Activated CD4-positive, CD25-positive, alpha-beta regulatory T cell treated with anti-CD3 and anti-CD28 coated beads, Interleukin-2, amount 50 U/mL, for 72 hours (primary cell): ENCODE measurements around the gene ELK4.

Experiments
- DNase-seq: peaks from one replicate; pipeline ENCODE4 v3.0.0; 2021

ELK4 gene, protein sequence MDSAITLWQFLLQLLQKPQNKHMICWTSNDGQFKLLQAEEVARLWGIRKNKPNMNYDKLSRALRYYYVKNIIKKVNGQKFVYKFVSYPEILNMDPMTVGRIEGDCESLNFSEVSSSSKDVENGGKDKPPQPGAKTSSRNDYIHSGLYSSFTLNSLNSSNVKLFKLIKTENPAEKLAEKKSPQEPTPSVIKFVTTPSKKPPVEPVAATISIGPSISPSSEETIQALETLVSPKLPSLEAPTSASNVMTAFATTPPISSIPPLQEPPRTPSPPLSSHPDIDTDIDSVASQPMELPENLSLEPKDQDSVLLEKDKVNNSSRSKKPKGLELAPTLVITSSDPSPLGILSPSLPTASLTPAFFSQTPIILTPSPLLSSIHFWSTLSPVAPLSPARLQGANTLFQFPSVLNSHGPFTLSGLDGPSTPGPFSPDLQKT

DNA sequence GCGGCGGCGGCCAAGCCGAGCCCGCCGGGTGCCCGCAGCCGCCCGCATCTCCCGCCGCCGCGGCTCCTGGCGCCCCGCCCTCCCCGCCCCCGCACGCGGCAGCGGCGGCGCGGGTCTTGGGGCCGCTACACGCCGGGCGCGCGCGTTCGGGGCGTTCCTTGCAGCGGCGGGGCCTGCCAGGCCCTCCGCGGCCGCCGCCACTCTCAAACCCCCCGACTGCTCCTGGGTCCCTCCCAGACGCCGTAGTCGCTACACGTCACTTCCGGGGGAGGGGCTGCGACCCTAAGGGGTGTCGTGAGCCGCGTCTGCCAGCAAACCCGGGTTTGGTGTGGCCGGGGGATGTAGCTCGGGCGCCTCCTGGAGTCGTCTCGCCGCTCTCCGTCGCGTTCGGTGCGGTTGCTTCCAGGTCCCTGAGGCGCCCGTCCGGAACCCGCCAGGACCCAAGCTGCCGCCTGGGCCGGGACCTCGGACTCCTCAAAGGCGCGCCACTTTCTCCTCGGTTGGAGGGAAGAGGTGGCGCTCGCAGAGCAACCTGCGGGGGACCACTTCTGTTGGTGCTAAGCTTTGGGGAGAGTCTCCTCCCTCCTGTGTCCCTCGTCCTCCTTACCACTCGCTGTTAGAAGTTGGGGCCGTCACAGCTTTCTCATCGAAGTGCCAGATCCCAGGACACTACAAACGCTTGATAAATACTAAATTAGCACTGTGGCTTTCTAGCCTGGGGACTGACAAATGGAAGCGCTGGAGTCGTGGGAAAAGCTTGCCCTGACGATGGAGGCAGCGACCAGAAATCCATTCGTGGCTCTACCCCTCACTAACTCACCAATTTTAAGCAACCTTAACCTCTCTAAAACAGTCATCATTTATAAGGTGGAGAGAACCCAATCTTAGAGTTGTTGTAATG is at the start of gene ELK4:
Gene ELK4 (minus strand): TSS at position 244 of the 901 bp plus-strand sequence. CDS start 8,129 bp downstream, outside the sequence.
- DNase-seq, result peak; percentile 98

DNA sequence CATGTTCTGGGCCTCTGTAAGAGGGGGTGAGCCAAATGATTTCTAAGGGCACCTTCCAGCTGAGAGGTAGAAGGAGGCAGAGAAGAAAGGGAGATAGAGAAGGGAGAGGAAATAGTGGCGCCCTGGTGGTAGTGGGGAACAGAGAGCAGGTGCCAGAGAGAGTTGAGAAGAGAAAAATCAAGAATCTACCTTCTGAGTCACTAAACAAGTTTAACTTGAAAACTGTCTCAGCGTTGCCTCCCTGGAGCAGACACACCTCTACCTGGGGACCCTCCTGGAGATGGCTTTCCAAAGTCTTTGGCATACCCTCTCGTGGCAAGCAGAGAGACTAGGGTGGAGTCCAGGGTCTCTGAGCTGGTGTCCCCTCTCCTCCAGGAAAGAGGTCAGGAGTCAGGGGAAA is 49.6 kb upstream of the ELK4 start:
- DNase-seq, result no peak

DNA sequence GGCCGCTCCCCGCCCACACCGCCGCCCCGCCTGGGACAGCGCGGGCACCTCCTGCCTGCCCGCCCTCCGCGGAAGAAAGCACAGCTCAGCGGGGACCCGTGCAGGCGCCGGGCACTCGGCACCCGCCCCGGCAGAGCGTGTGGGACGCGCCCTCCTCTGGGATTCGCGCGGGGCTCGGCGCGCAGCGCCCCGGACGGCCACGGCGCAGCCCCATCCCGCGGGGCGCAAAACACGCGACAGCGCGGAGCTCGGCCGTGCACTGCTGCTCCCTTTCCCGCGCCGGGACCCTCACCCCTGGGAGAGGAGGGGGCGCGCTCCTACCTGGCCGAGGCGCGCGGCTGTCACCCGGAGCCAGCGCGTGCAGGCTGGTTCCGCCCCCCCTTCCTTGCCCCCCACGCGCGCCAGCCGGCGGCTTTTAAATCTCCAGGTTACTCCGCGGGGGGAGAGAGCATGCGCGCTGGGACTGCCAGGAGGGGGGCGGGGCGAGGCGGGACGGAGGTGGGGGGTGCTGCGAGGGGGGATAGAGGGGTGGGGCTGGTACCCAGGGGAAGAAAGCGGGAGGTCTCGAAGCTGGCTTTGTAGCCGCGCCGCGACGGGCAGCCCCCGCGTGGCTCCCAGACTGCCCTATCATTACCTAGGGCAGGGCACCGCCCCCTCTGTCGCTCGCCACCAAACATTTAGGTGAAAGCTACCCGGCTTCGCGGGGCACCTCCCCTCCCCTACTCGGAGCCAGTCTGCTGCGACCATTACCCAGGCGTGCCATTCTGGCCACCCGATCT is 48.5 kb upstream of the ELK4 start, which contains the start of gene SLC45A3:
Gene SLC45A3 (minus strand): TSS at position 437 of the 779 bp plus-strand sequence. CDS start 15,853 bp downstream, outside the sequence.
- DNase-seq, result no peak

DNA sequence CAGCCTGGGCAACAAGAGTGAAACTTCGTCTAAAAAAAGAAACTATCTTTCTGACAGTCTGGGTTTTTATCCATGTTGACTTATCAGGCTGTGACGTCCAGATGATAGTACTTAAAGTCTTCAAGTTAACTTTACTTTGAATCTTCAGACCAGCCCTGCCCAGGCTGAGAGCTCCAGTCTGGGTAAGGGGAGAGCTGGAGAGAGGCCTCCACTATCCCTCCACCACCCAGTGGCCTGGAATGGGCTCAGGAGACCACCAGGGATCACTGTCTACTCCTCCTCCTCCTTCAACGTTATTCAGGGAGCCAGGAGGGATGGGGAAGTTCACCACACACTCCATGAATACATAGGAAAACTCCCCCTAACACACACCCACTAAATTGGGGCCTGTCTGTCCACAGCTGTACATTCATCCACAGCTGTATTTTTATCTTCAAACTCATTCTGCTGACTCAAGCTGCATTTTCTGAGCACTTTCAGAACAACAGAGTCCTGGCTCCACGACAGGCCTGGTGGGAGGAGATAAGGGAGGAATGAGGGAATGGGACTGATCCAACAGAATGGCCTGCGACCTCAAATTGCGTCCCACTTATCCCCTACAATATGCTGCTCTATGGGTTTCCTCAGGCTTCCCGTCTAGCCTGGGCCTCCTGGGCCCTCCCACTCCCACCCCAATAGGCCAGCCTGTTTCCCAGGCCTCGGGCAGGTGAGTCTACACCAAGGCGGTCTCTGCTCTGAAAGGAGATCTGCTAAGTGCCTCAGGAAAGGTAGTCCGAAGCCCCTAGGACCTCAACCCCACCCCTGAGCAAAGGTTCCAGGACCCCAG is 46.7 kb upstream of the ELK4 start:
- no peak for DNase-seq

DNA sequence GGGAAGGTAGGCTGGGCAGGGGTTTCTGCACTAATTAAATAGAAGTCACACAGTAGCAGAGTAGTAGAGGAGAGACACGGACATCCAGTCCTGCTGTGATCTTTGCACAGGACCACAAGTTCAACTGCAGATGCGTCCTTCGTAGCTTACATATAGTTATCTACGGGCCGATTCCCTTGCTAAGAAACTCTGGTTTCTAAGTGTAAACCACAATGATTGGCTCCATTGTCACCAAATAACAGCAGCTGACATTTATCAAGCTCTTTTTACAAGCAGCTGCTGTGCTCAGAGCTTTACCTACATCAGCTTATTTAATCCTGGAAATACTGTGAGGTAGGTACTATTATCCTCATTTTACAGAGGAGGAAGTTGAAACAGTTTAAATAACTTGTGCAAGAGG is 45.4 kb upstream of the ELK4 start:
- no peak for DNase-seq

DNA sequence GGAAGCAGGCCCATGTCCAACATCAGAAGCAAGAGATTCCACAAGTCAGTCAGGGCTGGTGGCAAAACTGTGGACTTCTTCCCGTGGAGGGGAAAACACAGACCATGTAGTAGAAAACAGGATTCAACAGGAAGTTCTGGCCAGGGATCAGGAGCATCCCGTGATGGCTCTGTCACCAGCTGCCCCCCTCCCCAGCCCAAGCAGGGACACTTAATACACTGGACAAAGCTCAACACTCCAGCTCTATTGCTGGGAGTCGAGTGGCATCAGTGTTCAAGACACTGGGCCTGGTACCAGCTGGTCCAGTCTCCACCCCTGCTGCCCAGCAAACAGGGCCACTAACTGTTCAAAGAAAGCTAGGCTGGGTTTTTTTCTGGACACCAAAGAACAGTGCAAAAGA is 44.8 kb upstream of the ELK4 start:
- DNase-seq, result no peak

DNA sequence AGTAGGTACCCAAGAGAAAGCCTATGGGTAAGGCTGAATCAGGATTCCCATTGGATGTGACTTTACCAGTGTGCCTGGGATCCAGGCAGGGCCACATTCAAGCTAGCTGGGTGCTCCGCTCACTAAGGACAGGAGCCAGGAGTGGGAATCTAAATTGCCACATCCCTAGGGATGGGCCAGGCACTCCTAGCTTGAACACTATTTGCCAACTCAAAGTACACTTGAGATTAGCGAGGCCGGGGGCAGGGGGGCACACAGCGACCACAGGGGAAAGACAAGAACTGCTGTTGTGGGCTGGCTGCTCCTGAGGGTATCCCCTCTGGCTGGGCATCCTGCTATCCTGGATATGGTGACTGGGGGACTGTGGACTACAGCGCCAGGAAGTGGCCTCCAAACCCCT is 44.2 kb upstream of the ELK4 start:
- no peak for DNase-seq

DNA sequence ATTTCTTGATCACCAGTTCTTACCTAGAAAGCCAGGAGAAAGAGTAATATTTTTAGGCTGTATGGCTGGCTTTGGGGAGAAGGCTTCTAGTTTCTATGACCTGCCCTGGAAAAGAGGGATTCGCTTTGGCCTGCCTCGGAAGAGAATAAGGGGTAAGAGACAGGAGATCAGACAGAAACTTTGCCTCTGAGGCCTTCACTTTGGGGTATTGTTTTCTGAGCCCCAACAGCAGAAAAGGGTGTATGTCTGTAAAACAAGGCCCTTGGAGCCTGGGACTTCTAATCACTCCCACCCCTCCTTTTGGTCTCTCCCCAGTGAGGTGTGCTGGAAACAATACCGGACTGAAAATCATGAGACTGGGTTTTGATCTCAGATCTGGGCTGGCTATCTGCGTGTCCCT is 43.4 kb upstream of the ELK4 start:
- no peak for DNase-seq

DNA sequence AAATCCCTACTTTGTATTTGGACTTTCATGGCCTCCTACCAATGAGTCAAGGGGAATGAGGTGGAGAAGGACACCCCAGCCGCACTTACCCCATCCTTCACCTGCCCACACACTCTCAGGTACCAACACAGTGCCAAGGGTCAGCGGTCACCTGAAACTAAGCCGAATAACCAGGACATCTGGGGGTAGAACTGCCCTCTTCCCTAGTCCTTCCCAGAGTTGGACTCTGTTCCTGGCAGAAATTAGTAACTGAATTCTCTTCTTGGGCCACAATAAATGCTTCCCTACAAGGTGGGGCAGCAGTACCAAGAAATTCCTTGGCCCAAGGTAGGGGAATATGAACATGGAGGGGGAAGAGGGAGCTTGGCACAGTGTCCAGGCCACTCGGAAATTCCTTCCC is 41.2 kb upstream of the ELK4 start:
- no peak for DNase-seq

DNA sequence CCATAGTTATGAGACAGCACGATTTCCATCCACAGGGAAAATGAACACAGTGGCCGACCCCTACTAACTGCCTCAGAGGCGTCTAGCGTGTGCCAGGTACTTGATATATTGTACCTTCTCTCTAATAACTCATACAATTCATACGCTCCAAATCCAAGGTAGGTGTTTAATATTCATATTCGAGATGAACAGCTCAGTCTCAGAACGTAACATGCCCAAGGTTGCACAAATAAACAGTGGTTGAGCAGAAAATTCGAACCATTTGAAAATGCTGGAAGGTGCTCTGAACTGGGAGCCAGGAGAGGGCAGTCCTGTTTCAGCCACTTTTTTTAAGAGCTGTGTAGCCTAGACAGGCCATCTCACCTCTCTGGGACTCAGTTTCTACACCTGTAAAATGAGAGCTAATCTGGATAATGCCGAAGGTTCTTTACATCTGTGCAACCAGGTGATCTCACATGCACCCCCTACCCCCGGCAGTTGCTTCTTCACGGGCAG is 40.6 kb upstream of the ELK4 start:
- DNase-seq, result no peak

DNA sequence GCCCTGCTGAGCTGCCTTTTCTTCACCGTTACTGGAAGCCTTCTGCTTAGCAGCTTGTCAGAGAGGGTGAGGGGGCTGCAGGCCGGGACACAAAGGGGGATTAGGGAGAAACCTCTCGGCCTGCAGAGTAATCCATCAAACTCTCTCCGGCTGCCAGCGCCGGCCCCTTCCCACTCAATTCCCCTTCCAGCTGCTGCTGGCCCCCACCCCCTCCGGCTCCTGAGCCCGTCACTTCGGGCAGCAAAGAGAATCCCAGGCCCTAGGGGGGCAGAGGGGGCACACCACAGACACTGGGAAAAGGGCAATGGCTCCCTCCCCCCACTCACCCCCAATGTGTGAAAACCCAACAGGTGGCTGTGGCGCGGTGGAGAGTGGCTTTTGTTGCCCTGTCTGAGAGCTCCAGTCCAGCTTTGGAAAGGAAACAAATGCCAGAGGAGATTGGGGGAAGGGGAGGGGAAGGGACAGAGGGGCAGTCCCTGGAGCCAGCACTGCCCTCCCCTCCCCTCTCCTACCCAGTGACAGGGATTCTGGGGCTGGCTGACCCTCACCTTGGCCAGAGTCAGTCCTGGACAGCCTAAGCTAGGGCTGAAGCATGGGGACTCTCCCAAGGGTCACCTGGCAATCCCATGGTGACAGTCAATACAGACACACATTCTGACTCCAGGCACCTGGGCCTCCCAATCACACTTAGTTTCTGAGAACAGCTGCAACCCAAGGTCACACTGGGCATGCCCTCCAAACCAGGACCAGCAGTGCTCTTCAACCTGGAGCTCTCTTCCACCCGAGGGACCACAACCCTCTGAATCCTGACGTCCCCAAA is 39.0 kb upstream of the ELK4 start:
- no peak for DNase-seq

DNA sequence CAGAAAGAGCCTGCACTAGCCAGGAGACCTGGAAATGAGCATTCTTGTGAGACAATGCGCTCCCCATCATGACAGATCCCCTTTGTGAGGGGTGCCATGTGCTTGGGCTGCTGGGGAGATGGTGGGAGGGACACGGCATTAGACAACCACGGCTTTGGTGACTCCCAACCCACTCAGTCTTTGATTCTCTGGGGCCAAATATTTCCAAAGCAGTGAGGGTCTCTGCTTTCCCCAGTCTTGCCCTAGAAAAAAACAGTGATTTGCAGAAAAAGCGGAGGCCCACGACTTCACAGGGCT is 38.3 kb upstream of the ELK4 start:
- DNase-seq, result no peak

DNA sequence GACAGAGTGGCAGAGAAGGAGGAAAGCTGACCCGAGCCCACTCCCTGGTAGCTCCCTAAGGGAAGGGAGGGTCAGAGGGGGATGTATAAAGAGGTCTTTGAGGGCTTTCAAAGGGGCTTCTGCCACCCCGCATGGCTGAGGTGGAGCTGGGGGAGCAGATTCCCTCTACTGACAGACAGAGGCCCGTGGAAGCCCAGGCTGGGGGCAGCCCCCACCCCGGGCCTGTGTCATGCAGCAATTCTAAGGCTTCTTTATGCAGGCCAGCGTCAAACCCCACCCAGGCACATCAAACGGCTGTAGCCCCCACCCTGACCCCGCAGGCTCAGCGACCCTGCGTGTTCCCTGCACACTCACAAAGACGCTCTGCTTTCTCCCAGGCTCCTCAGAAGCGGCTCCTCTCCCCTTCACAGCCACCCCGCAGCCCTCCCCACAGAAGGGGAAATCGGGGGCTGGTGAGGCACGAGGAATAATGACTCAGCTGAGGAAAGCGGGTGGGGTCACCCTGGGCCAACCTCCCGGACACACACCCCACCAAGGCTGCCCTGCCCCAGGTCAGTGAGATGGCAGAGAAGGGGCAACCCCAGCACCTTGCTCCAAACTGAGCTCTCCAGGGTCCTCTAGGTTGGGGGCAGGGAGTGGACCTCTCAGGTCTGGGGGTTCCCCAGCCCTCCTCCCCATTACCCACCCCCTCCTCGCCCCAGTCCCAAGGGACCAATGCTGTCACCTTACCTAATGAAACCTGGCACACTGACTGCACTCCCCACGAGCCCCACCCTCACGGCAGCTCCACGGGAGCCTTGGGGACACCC is 37.7 kb upstream of the ELK4 start:
- DNase-seq, result no peak

DNA sequence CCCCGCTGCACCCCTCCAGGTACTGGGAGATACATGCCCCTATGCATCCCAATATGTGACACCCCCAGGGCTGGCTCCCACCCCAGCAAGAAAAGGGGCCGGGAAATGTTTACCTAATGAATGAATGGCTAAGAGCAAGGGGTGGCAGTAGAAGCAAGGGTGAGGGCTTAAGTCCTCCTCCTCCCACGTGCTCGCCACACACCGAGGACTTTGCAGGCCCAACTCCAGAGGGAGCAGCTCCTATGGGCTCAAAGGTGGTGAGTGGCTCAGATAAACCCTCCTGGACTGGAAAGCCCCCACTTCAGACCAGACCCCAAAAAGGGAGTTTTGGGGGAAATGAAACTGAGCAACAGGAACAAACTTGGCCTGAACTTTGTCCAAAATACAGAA is 37.1 kb upstream of the ELK4 start:
- DNase-seq, result no peak

DNA sequence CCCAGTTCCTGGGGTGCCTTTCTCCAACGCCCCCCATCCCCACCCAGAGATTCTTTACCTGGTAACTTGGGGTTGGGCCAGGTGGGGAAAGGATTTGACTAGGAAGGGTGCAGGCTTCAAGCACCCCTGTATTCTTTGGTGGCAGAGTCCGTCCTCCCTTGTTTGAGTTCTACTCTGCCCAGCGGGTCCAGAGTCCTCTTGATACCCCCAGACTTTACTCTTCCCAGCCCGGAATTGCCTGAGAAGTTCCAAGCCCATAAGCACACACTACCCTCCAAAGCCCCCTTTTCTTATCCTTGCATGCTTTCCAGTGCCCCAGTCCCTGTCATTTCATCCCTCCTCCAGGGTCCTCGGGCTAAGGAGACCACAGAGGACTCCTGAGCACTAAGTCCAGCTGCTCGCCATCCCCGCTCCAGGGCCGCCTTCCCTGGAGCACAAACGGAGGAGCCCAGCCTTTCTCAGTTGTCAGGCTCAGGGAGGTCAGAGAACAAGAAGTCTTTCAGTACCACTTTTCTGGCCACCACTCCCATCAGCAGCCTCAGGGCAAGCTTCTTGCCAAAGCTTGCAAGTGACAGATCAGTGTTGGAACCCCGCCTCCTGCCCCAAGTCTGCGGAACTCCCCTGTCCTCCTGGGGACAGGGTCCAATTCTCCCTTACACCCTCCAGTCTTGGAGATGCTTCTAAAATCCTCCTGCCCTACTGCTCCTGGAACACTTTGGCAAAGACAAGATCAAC is 36.3 kb upstream of the ELK4 start:
- no peak for DNase-seq

DNA sequence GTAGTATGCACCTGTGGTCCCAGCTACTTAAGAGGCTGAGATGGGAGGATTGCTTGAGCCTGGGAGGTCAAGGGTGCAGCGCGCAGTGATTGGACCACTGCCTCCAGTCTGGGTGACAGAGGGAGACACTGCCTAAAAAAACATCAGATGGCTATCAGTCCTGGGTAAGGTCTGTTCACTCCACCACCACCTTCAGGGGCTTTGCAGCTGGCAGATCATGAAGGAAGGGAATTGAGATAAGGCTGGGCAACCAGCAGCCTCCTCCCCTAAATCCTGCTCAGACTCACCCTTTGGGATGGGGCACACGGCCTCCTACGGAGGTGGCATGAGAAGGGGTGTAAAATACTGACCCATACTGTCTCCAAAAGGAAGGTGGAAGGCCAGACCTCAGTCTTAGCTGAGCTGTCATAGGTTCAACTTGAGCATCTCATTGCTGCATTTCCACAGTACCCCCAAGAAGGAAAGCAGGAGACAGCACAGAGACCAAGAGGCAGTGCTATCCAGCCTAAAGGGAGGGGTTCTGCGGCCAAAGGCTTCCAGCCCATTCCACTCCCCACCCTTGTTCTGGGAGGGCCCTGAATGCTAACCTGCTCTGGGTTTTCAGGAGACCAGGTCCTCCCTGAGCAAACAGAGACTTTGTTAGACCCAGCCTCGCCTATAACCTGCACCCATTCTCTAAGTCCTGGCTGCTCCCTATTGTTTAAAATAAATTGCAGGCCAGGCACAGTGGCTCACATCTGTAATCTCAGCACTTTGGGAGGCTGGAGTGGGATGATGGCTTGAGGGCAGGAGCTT is 34.8 kb upstream of the ELK4 start:
- no peak for DNase-seq

DNA sequence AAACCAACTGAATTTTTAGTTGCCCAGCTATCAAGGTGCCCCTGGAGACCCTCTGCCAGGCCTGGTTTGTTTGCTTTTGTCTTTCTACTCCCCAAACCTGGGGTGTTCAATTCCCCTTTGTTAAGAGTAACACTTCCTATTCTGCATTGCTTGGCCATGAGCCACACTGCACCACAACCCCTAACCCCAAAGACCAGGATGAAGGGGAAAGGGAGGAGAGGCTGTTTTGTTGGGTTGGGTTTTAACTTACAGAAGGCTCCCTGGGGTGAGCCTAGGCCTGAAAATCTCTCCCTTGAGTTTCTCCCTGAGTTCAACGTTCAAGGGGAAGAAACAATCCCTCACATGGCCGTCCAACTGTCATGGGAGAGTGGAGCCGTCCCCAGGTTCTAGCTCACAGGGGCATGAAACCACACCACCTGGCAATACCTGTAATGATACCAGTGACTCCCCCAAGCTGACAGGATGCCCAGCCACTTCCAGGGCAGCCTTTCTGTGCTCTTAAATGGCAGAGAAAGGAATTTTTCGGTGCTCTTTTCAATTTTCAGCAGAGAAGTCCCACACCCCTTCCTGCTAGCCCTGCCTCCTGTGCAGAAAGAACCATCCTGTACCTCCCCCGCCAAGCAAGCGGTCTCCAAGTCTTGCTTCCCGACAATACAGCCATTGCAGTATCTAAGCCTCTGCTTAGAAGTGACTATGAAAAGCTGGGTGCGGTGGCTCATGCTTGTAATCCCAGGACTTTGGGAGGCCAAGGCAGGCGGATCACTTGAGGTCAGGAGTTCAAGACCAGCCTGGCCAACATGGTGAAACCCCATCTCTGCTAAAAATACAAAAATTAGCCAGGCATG is 33.6 kb upstream of the ELK4 start:
- no peak for DNase-seq
